HepG2 (cell line): ENCODE data around the gene NEAT1. TPM values are rescaled to one million over a fixed set of nuclear protein-coding genes. Genes with fewer than 3 reads are reported as not detected.
A peak's percentile ranks its signal among the peaks of the same experiment; 100 is the strongest.

Experiments
- ARID3A ChIP-seq: IDR thresholded peaks from 2 replicates; pipeline ENCODE4 v1.6.1; 2012; ENCODE audit warnings: low read depth, low read length, improper control_type of control experiment
- DNMT3B ChIP-seq: conservative IDR thresholded peaks from 2 replicates; pipeline ENCODE4 v1.6.1; 2016; ENCODE audit warnings: missing biosample characterization, control low read depth
- ESRRA ChIP-seq: sonication (generic); formaldehyde crosslinking; IDR thresholded peaks from 2 replicates; pipeline ENCODE4 v1.5.1; 2020; ENCODE audit warnings: mild to moderate bottlenecking, low read depth, missing genetic modification reagents
- HDAC1 ChIP-seq: sonication (generic); formaldehyde crosslinking; IDR thresholded peaks from 2 replicates; pipeline ENCODE4 v1.5.1; 2020; ENCODE audit warnings: mild to moderate bottlenecking, missing genetic modification reagents
- HDAC6 ChIP-seq: fragments of 200-600 bp; sonication (generic); IDR thresholded peaks from 2 replicates; pipeline ENCODE4 v1.7.0; 2017; ENCODE audit warnings: mild to moderate bottlenecking, antibody characterized with exemption, low read length, low read depth
- HNRNPK ChIP-seq: fragments of 200-400 bp; formaldehyde crosslinking; IDR thresholded peaks from 2 replicates; pipeline ENCODE4 v1.6.1; 2018; ENCODE audit warnings: low read length, low read depth, moderate library complexity, mild to moderate bottlenecking; ENCODE audit not compliant: poor library complexity, severe bottlenecking
- IKZF4 ChIP-seq: sonication (generic); formaldehyde crosslinking; IDR thresholded peaks from 2 replicates; pipeline ENCODE4 v1.5.1; 2020; ENCODE audit warnings: borderline replicate concordance, mild to moderate bottlenecking, low read depth, missing genetic modification reagents; ENCODE audit errors: not compliant biosample characterization
- NFYB ChIP-seq: sonication (generic); formaldehyde crosslinking; IDR thresholded peaks from 2 replicates; pipeline ENCODE4 v1.4.0; 2020; ENCODE audit warnings: missing genetic modification reagents
- SMAD3 ChIP-seq: sonication (generic); formaldehyde crosslinking; IDR thresholded peaks from 2 replicates; pipeline ENCODE4 v1.4.0; 2020; ENCODE audit warnings: missing genetic modification reagents
- SRY ChIP-seq: sonication (generic); formaldehyde crosslinking; IDR thresholded peaks from 2 replicates; pipeline ENCODE4 v1.8.0; 2022; ENCODE audit warnings: mild to moderate bottlenecking, missing genetic modification reagents
- TFE3 ChIP-seq: IDR thresholded peaks from 2 replicates; pipeline ENCODE4 v1.6.1; 2016
- ZBTB46 ChIP-seq: sonication (generic); formaldehyde crosslinking; IDR thresholded peaks from 2 replicates; pipeline ENCODE4 v1.4.0; 2020; ENCODE audit warnings: mild to moderate bottlenecking, missing genetic modification reagents, borderline replicate concordance
- ZFAT ChIP-seq: sonication (generic); formaldehyde crosslinking; conservative IDR thresholded peaks from 2 replicates; pipeline ENCODE4 v1.8.1; 2023; ENCODE audit warnings: missing genetic modification reagents, inconsistent platforms
- ZNF20 ChIP-seq: sonication (generic); formaldehyde crosslinking; IDR thresholded peaks from 2 replicates; pipeline ENCODE4 v1.4.0; 2020; ENCODE audit warnings: mild to moderate bottlenecking, moderate library complexity, missing genetic modification reagents
- ZNF224 ChIP-seq: sonication (generic); formaldehyde crosslinking; IDR thresholded peaks from 2 replicates; pipeline ENCODE4 v1.5.0; 2020; ENCODE audit warnings: mild to moderate bottlenecking, missing genetic modification reagents
- ZNF3 ChIP-seq: IDR thresholded peaks from 2 replicates; pipeline ENCODE4 v1.7.0; 2017; ENCODE audit warnings: inconsistent platforms
- ZNF333 ChIP-seq: sonication (generic); formaldehyde crosslinking; IDR thresholded peaks from 2 replicates; pipeline ENCODE4 v1.4.0; 2020; ENCODE audit warnings: mild to moderate bottlenecking, missing genetic modification reagents, borderline replicate concordance
- ZNF552 ChIP-seq: sonication (generic); formaldehyde crosslinking; IDR thresholded peaks from 2 replicates; pipeline ENCODE4 v1.9.0; 2022; ENCODE audit warnings: missing genetic modification reagents, mild to moderate bottlenecking, borderline replicate concordance
- ZNF598 ChIP-seq: sonication (generic); formaldehyde crosslinking; IDR thresholded peaks from 2 replicates; pipeline ENCODE4 v1.5.1; 2020; ENCODE audit warnings: mild to moderate bottlenecking, missing genetic modification reagents, borderline replicate concordance
- ZNF761 ChIP-seq: sonication (generic); formaldehyde crosslinking; conservative IDR thresholded peaks from 2 replicates; pipeline ENCODE4 v1.4.0; 2020; ENCODE audit warnings: mild to moderate bottlenecking, missing genetic modification reagents
- ZNF816 ChIP-seq: sonication (generic); formaldehyde crosslinking; IDR thresholded peaks from 2 replicates; pipeline ENCODE4 v1.8.0; 2022; ENCODE audit warnings: missing genetic modification reagents, mild to moderate bottlenecking, borderline replicate concordance
- ZSCAN31 ChIP-seq: sonication (generic); formaldehyde crosslinking; IDR thresholded peaks from 2 replicates; pipeline ENCODE4 v1.5.0; 2020; ENCODE audit warnings: low read depth, mild to moderate bottlenecking, missing genetic modification reagents
- polyA plus RNA-seq, 8 experiments: library from polyadenylated mRNA; depleted of rRNA in 3 of 8; stranded (reverse) in 7 of 8; unstranded in 1 of 8; fragments of >200 nt; fragmentation: Illumina TruSeq in 4 of 8; extraction: Trizol in 4 of 8; gene quantifications; 2 replicates each; pipeline versions ENCODE4 v1.2.1 to v1.2.3, GENCODE V29; 2011 to 2016; ENCODE audit warnings: low read depth in 4 of 8, missing spikeins in 1 of 8, mixed read lengths in 1 of 8; ENCODE audit not compliant: insufficient read depth in 1 of 8
- total RNA-seq, 5 experiments: library from RNA; depleted of rRNA; stranded (reverse); fragments of >200 nt; fragmentation: Illumina TruSeq; extraction: Trizol; gene quantifications; 2 replicates each; pipeline ENCODE4 v1.2.3, GENCODE V29; 2016; ENCODE audit warnings: low read depth in 1 of 5
- TF ChIP-seq, protein P1 (sequence below): sonication (generic); formaldehyde crosslinking; IDR thresholded peaks from 2 replicates; pipeline ENCODE4 v1.8.1; 2023; ENCODE audit warnings: mild to moderate bottlenecking, inconsistent platforms, moderate library complexity, missing genetic modification reagents, borderline replicate concordance

The NEAT1 gene
- total and polyA plus RNA-seq, 2 of the 13 experiments (the other 11 are each of a cell fraction or from before 2014, with no cell fraction given): 20.5 to 41.2 TPM

DNA sequence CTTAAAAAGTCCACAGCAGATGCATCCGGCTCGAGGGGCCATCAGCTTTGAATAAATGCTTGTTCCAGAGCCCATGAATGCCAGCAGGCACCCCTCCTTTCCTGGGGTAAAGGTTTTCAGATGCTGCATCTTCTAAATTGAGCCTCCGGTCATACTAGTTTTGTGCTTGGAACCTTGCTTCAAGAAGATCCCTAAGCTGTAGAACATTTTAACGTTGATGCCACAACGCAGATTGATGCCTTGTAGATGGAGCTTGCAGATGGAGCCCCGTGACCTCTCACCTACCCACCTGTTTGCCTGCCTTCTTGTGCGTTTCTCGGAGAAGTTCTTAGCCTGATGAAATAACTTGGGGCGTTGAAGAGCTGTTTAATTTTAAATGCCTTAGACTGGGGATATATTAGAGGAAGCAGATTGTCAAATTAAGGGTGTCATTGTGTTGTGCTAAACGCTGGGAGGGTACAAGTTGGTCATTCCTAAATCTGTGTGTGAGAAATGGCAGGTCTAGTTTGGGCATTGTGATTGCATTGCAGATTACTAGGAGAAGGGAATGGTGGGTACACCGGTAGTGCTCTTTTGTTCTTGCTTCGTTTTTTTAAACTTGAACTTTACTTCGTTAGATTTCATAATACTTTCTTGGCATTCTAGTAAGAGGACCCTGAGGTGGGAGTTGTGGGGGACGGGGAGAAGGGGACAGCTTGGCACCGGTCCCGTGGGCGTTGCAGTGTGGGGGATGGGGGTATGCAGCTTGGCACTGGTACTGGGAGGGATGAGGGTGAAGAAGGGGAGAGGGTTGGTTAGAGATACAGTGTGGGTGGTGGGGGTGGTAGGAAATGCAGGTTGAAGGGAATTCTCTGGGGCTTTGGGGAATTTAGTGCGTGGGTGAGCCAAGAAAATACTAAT is 1.9 kb downstream of the NEAT1 start (continued):
- no peak for TF ChIP-seq ZNF816 (CRISPR knock-in tag)
- no peak for TF ChIP-seq ZNF3 (CRISPR knock-in tag)
- no peak for TF ChIP-seq ZNF552 (CRISPR knock-in tag)
- TF ChIP-seq TFE3 (CRISPR knock-in tag): no peak
- TF ChIP-seq HNRNPK: peak; percentile 82
- 0 out of 2 replicates have a peak, but pooled peaks have one; percentile 36 for TF ChIP-seq SMAD3 (CRISPR knock-in tag)
- TF ChIP-seq ZNF761 (CRISPR knock-in tag): no peak
- TF ChIP-seq, protein P1, sequence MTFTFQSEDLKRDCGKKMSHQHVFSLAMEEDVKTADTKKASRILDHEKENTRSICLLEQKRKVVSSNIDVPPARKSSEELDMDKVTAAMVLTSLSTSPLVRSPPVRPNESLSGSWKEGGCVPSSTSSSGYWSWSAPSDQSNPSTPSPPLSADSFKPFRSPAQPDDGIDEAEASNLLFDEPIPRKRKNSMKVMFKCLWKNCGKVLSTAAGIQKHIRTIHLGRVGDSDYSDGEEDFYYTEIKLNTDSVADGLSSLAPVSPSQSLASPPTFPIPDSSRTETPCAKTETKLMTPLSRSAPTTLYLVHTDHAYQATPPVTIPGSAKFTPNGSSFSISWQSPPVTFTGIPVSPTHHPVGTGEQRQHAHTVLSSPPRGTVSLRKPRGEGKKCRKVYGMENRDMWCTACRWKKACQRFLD: no peak
- TF ChIP-seq ZNF598: no peak
- no peak for TF ChIP-seq ZNF333 (CRISPR knock-in tag)
- no peak for TF ChIP-seq ARID3A
- TF ChIP-seq HDAC1: no peak
- TF ChIP-seq ESRRA: no peak
- TF ChIP-seq ZNF20 (CRISPR knock-in tag): no peak
- TF ChIP-seq HDAC6: 0 out of 2 replicates have a peak, but pooled peaks have one; percentile 27
- TF ChIP-seq SRY: 0 out of 2 replicates have a peak, but pooled peaks have one; percentile 3
- no peak for TF ChIP-seq ZSCAN31 (CRISPR knock-in tag)
- TF ChIP-seq ZNF224: peak; percentile 71; the same call in 1 of the 2 replicates
- 0 out of 2 replicates have a peak, but pooled peaks have one; percentile 15 for TF ChIP-seq DNMT3B (CRISPR knock-in tag)
- 0 out of 2 replicates have a peak, but pooled peaks have one; percentile 28 for TF ChIP-seq ZBTB46 (CRISPR knock-in tag)
- no peak for TF ChIP-seq NFYB
- TF ChIP-seq ZFAT: no peak
- no peak for TF ChIP-seq IKZF4 (CRISPR knock-in tag)
